Gastrocnemius medialis (tissue), 4 donors: Measurements from ENCODE around the gene ZFR.

ENCODE experiments used
- POLR2A ChIP-seq, 2 donors: fragments of 450-650 bp; IDR thresholded peaks; one replicate each; pipeline ENCODE4 v1.6.1; 2017; ENCODE audit warnings: antibody characterized with exemption in 2 of 2, mild to moderate bottlenecking in 2 of 2, moderate library complexity in 2 of 2
- TF ChIP-seq, protein P1 (sequence below), 5 experiments: fragments of 450-650 bp in 3 of 5; fragments of 200-600 bp in 2 of 5; sonication (generic) in 2 of 5; IDR thresholded peaks in 4 of 5; conservative IDR thresholded peaks in 1 of 5; 1 replicate in 4 of 5; 2 replicates in 1 of 5; pipeline ENCODE4 v1.5.1; 2016 to 2019; ENCODE audit warnings: antibody characterized with exemption in 5 of 5, mild to moderate bottlenecking in 3 of 5, moderate library complexity in 3 of 5

DNA sequence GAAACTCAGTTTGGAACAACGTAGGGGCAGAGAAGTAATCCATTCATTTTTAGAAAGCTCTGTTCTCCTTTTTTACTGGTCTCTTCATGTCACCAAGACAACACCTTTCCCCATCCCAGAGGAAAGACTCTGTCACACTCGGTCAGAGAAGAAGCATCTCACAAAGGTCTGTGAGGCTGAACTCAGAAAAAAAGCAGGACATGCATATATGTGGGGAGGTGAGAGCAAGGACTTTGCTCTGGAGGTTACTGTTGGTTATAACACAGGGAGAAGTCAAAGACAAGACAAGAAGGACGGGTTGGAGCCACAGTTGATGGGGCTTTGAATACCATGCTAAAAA, 112.6 kb downstream of the ZFR start:
- TF ChIP-seq, protein P1, sequence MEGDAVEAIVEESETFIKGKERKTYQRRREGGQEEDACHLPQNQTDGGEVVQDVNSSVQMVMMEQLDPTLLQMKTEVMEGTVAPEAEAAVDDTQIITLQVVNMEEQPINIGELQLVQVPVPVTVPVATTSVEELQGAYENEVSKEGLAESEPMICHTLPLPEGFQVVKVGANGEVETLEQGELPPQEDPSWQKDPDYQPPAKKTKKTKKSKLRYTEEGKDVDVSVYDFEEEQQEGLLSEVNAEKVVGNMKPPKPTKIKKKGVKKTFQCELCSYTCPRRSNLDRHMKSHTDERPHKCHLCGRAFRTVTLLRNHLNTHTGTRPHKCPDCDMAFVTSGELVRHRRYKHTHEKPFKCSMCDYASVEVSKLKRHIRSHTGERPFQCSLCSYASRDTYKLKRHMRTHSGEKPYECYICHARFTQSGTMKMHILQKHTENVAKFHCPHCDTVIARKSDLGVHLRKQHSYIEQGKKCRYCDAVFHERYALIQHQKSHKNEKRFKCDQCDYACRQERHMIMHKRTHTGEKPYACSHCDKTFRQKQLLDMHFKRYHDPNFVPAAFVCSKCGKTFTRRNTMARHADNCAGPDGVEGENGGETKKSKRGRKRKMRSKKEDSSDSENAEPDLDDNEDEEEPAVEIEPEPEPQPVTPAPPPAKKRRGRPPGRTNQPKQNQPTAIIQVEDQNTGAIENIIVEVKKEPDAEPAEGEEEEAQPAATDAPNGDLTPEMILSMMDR (IDR thresholded peaks at IDR 0.05 in 4 of 5, conservative IDR thresholded peaks at IDR 0.05 in 1 of 5), result no peak
- no peak for TF ChIP-seq POLR2A (IDR thresholded peaks at IDR 0.05)
